ENCODE data around the gene IRF1.

Gene IRF1

DNA sequence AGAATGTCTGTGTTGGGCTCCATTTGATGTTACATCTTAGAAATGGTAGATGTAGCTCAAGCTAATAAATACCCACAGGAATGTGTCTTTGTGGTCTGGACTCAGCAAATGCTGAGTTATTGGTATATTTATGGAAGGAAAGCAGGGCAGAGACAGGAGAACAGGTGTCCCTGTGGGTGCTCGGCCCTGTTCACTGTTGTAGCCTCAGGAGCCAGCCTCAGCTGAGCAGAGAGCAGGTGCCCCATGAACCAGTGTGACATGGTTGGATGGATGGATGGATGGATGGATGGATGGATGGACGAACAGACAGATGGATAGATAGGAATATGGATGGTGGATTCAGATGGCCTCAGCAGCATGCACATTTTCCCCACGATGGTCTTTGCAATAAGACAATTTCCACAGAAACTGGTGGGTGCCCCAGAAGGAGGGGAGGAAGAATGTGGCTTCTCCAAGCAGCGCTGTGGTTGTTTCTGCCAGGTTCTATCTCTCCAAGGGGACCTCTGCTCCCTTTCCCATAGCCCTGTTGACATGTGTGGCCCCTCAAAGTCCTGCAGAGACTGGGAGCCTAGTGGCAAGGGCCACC, 8.2 kb upstream of the IRF1 start:
- H3K27ac ChIP-seq (ENCODE audit: low read depth, low read length), result peak overlapping the region; percentile 97
- no peaks in the 10 kb centered on the region for H3K27me3 ChIP-seq (ENCODE audit: control insufficient read depth, insufficient read depth, low read length)
- no peak overlapping the region for H3K9ac ChIP-seq (ENCODE audit: low read length)
- H3K4me1 ChIP-seq (ENCODE audit: control insufficient read depth, insufficient read depth, low read length), result peaks cover 18% of the 10 kb centered on the region
- H3K4me3 ChIP-seq (ENCODE audit: low read length), result no peak overlapping the region
- no peaks in the 10 kb centered on the region for H3K36me3 ChIP-seq (ENCODE audit: control insufficient read depth, insufficient read depth, low read length)

DNA sequence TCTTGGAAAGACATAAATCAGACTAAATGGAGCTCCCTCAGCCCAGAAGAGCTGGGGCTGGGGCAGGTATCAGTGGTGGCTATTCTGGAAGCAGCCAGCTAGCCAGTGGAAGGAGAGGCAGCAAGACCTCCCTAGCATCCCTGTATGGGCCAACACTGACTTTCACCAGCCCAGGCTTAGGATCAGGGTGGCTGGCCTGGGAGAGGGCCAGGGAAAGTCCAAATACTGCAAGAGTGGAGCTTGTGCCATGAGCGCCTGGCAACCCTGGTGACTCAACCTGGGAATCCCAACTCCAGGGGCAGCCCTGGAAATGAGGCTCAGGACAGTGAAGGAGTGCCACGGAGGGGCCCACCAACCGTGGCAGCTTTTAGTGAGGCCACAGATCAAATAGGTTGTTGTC, 7.6 kb upstream of the IRF1 start:
- Histone ChIP-seq H3K4me1 (ENCODE audit: control insufficient read depth, insufficient read depth, low read length) (peaks cover 18% of the 10 kb centered on the region), H3K27ac (ENCODE audit: low read depth, low read length) (peak overlapping the region; percentile 97), H3K27me3 (ENCODE audit: control insufficient read depth, insufficient read depth, low read length) (no peaks in the 10 kb centered on the region), H3K36me3 (ENCODE audit: control insufficient read depth, insufficient read depth, low read length) (no peaks in the 10 kb centered on the region), H3K9ac (ENCODE audit: low read length) (no peak overlapping the region), H3K4me3 (ENCODE audit: low read length) (no peak overlapping the region)

DNA sequence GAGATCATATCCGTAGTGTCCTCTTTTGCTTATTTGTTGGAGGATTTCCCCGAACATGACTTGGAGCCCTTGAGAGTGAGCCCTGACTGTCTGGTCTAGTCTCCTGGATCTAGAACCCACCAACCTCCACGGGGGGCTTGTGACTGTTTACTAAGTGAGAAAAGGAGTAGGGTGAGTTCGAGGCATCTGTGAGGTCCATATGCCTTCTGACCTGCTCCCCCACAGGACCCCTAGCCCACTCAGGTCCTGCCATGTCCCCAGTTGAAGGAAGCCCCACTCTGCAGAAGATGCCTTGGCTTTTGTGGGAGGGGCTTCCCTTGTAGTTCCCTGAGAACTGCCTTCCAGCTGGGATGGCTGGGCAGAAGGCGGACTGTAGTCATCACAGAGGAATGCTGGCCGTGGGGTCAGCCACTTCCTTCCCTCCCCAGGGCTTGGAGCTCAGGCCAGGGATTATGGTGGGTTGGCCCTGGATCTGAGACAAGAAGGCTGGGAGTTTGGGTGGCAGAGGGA, 7.0 kb upstream of the IRF1 start:
- Histone ChIP-seq H3K4me1 (ENCODE audit: control insufficient read depth, insufficient read depth, low read length) (peaks cover 18% of the 10 kb centered on the region), H3K27me3 (ENCODE audit: control insufficient read depth, insufficient read depth, low read length) (no peaks in the 10 kb centered on the region), H3K27ac (ENCODE audit: low read depth, low read length) (peak overlapping the region; percentile 97), H3K9ac (ENCODE audit: low read length) (no peak overlapping the region), H3K36me3 (ENCODE audit: control insufficient read depth, insufficient read depth, low read length) (no peaks in the 10 kb centered on the region), H3K4me3 (ENCODE audit: low read length) (peak overlapping the region; percentile 87)

DNA sequence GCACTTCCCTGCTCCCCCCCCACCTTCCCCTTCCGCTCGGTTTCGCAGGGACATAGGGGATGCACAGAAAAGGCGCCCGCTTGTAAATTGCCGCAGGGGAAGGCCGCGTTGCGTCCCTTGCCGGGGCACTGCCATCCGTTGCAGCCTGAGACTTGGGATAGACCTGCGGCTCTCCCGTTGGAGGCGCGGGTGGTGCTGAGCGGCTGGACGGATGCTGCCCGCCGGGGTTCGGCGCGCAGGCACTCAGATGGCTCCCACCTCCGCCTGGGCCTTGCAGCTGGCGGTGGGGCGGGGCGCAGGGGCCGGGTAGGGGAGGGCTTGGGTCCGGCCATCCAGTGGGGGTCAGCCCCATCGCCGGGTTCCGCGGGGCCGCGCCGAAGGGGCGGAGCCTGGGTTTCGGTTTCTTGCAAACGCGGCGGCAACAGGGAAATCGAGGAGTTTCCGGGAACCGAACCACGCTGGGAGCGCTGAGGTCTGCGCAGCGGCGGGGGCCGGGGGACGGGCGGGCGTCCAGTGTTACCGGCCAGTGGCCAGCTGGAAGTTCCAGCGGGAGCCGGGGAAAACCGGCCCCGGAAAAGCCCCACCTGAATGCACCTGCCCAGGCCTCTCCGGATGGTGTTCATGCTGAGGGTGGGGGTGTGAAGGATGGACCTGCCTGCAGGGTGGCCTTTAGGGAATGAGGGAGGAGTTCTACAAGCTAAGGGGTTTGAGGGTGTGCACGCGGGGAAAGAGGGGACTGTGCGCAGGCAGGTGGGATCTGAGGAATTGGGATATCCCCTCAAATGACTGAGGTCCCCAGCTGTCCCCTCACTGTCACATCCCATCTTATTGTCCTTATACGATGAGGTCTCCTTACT, 6.3 kb upstream of the IRF1 start:
- Histone ChIP-seq H3K27ac (ENCODE audit: low read depth, low read length) (peak overlapping the region; percentile 97), H3K9ac (ENCODE audit: low read length) (peak overlapping the region; percentile 78), H3K27me3 (ENCODE audit: control insufficient read depth, insufficient read depth, low read length) (no peaks in the 10 kb centered on the region), H3K4me3 (ENCODE audit: low read length) (peak overlapping the region; percentile 87), H3K4me1 (ENCODE audit: control insufficient read depth, insufficient read depth, low read length) (peaks cover 18% of the 10 kb centered on the region), H3K36me3 (ENCODE audit: control insufficient read depth, insufficient read depth, low read length) (no peaks in the 10 kb centered on the region)

DNA sequence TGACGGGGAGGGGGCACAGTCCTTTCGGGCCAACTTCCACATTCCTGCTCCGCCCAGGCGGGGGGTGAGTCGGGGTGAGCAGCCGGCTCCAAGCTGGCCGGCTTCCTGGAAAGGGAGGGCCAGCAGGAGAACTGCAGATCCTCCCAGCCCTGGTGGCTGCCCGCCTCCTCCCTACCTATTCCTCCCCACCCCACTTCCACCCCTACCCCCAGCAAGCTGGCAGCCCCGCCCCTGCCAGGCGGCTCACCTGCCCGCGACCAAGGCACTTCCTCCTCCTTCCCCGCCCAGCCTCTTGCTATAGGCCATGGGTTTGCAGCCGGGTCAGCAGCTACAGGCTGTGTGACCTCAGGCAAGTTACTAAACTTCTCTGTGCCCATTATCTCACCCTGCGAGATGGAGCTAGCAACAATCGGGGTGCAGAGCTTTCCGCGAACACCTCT, 5.6 kb upstream of the IRF1 start:
- Histone ChIP-seq H3K36me3 (ENCODE audit: control insufficient read depth, insufficient read depth, low read length) (no peaks in the 10 kb centered on the region), H3K27ac (ENCODE audit: low read depth, low read length) (peak overlapping the region; percentile 97), H3K27me3 (ENCODE audit: control insufficient read depth, insufficient read depth, low read length) (no peaks in the 10 kb centered on the region), H3K4me3 (ENCODE audit: low read length) (peak overlapping the region; percentile 87), H3K9ac (ENCODE audit: low read length) (peak overlapping the region; percentile 78), H3K4me1 (ENCODE audit: control insufficient read depth, insufficient read depth, low read length) (peaks cover 23% of the 10 kb centered on the region)

DNA sequence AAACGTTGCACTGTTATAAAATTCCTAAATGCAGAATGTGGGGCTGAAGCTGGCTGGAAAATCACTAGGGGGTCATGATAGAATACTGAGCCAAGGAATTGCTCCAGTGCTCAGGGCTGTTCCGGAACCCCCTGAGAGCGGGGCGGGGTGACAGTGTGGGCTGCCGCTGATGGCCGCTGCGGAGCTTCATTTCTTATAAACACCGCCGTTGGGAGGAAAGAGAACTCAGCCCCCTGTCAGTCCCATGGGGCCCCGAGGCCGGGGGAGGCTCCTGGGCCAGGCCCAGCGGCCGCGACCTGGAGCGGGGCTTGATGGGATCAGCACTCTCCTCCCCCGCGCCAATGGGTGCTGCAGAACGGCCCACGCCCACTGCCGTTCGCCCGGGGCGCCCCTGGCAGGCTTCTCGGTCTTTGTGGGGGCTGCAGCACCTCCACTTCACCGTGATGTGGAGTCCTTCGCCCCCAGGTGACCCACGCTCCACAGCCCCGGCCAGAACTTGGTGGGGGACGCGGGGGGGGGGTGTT, 5.2 kb upstream of the IRF1 start:
- H3K9ac ChIP-seq (ENCODE audit: low read length), result peak overlapping the region; percentile 24
- H3K4me1 ChIP-seq (ENCODE audit: control insufficient read depth, insufficient read depth, low read length), result peaks cover 25% of the 10 kb centered on the region
- peak overlapping the region; percentile 87 for H3K4me3 ChIP-seq (ENCODE audit: low read length)
- H3K27me3 ChIP-seq (ENCODE audit: control insufficient read depth, insufficient read depth, low read length), result no peaks in the 10 kb centered on the region
- no peaks in the 10 kb centered on the region for H3K36me3 ChIP-seq (ENCODE audit: control insufficient read depth, insufficient read depth, low read length)
- peak overlapping the region; percentile 97 for H3K27ac ChIP-seq (ENCODE audit: low read depth, low read length)

DNA sequence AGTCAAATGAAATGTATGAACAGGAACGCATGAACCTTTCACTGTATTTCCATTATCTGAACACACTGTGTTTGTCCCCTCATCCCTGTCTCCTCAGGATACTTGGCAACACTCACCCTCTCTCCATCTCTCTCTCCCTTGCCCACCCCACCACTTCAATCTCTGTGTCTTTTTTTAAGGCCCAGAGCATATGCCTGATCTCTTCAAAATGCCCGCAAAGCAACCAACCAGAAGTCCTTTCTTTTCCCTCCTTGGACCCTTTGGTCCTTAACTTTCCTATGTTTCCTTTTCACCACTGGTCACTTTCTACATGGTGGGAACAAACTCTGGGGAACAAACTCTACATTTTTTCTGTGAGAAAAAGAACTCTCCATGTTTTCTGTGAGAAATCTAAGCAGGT, 3.2 kb upstream of the IRF1 start:
- peaks cover 3% of the 10 kb centered on the region for H3K36me3 ChIP-seq (ENCODE audit: control insufficient read depth, insufficient read depth, low read length)
- H3K27ac ChIP-seq (ENCODE audit: low read depth, low read length), result peak overlapping the region; percentile 97
- peaks cover 28% of the 10 kb centered on the region for H3K4me1 ChIP-seq (ENCODE audit: control insufficient read depth, insufficient read depth, low read length)
- no peak overlapping the region for H3K4me3 ChIP-seq (ENCODE audit: low read length)
- no peaks in the 10 kb centered on the region for H3K27me3 ChIP-seq (ENCODE audit: control insufficient read depth, insufficient read depth, low read length)
- no peak overlapping the region for H3K9ac ChIP-seq (ENCODE audit: low read length)

DNA sequence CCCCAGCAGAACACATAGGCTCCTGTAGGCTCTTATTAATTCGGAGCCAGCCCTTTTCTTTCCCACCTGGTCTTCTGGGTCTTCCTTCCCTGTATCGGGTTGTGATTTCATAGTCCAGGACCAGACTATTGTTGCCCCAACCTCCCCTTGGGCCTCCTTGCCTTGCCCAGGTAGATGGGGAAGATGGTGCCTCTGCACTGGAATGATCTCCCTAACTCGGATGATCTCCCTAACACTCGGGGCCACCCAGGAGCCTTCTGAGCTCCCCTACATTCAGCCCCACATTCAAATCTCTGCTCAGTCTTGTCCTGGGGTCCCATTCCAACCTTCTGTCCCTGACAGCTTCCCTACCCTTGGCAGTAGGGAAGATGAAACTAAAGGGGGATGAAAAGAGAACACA, 2.7 kb upstream of the IRF1 start:
- Histone ChIP-seq H3K9ac (ENCODE audit: low read length) (no peak overlapping the region), H3K27ac (ENCODE audit: low read depth, low read length) (peak overlapping the region; percentile 35), H3K27me3 (ENCODE audit: control insufficient read depth, insufficient read depth, low read length) (no peaks in the 10 kb centered on the region), H3K36me3 (ENCODE audit: control insufficient read depth, insufficient read depth, low read length) (peaks cover 5% of the 10 kb centered on the region), H3K4me1 (ENCODE audit: control insufficient read depth, insufficient read depth, low read length) (peaks cover 33% of the 10 kb centered on the region), H3K4me3 (ENCODE audit: low read length) (no peak overlapping the region)

DNA sequence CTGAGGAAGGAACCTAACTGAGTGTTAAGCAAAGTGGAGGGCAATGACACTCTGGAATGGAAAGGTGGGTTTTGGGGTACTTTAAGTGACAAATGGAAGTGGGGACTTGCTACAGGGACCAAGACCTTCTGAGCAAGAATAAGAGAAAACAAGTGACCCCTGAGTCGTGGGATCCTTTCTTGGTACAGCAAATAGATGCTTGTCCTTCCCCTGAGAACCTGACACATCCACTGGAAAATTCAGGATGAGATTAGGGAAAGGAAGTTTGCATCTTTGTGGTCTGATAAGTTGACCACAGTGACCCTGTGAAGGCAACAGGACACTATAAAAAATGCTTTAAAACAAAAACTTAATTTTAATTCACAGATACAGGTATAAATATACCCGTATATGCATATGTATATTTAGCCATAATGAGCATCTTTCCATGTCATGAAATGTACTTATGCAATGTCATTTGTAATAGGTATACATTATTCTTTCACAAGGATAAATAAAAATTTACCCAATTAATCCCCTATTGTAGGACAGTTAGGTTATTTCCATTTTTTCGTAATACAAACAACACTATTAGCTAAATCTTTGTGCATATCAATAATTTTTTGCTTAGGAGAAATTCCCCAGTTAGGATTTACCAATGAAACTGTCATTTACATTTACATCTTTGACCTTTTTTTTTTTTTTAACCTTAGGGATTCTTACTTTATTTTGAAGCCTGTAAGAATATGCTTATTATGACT, 2.0 kb upstream of the IRF1 start:
- peaks cover 33% of the 10 kb centered on the region for H3K4me1 ChIP-seq (ENCODE audit: control insufficient read depth, insufficient read depth, low read length)
- H3K9ac ChIP-seq (ENCODE audit: low read length), result no peak overlapping the region
- peaks cover 8% of the 10 kb centered on the region for H3K36me3 ChIP-seq (ENCODE audit: control insufficient read depth, insufficient read depth, low read length)
- no peaks in the 10 kb centered on the region for H3K27me3 ChIP-seq (ENCODE audit: control insufficient read depth, insufficient read depth, low read length)
- H3K4me3 ChIP-seq (ENCODE audit: low read length), result no peak overlapping the region
- H3K27ac ChIP-seq (ENCODE audit: low read depth, low read length), result no peak overlapping the region

DNA sequence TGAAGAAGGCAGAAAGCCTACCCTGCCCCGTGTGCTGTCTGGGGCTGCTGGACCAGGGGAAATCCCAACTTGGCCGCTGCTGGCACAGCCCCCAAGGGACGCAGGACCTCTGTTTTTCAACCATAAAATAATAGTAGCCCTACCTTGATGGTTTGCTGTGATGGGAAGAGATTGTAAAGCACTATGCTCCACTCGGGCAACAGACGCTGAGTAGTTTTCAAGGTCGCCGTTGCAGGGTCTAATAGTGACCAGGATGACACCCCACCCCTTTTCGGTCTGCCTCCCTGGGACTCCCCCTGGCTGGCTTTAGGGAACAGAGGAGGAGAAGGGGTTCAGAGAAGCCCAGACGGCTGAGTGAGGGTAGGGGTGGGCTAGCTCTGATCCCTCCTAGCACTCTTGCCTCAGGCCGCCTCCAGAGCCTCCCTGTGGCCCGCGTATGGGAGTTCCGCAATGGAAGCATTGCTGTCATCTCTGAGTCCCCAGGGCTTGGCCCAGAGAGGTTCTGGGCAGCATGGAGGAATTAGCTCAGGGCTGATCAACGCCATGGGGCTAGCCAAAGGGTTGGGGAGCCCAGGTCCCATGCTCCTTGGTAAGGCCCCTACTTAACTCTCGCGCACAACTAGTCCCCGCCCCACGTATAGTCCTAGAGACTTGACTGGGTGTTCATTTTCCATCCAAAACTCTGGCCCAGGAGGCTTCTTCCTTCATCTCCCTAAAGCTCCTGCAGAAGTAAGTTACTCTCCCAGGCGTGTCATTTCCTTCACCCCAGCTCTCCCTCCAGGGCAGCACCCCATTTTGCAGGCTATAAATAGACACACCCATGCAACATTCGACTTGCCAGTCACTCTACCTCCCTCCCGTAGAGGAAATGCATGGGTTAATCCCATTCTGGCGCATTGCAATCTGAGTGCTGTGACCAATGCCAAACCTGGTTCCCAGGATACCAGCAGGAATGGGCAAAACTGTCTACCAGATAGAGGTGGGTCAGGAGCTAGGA, 1.1 kb upstream of the IRF1 start:
- Histone ChIP-seq H3K36me3 (ENCODE audit: control insufficient read depth, insufficient read depth, low read length) (peaks cover 16% of the 10 kb centered on the region), H3K27me3 (ENCODE audit: control insufficient read depth, insufficient read depth, low read length) (no peaks in the 10 kb centered on the region), H3K4me1 (ENCODE audit: control insufficient read depth, insufficient read depth, low read length) (peaks cover 28% of the 10 kb centered on the region), H3K4me3 (ENCODE audit: low read length) (peak overlapping the region; percentile 68), H3K9ac (ENCODE audit: low read length) (peak overlapping the region; percentile 74), H3K27ac (ENCODE audit: low read depth, low read length) (peak overlapping the region; percentile 91)

DNA sequence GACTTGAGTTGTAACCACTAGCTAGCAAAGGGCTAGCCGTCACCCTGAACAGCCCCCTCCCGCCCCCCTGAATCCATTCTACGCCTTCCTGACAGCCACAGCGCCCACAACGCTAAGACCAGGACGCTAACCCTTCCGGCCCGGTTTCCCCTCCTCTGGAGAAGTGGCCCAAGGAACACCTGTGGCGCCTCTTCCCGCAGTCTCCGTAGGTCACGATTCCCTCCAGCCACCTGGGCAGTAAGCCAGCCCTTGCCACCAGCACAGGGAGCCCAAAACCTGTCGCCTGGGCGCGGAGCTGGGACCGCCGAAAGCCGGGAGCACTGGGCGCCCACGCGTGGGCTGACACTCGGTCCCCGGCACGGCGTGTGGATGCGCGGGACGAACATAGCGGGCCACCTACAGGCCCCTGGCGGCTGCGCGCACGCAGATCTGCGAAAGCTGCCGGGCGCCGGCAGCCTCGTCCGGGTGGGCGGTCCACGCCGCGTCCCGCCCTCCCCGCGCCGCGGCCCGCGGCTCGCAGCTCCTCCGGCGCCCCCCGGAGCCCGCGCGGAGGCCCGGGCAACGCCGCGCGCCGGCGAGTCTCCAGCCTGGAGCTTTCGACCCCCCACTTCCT, 596 bp downstream of the IRF1 start:
- peaks cover 20% of the 10 kb centered on the region for H3K4me1 ChIP-seq (ENCODE audit: control insufficient read depth, insufficient read depth, low read length)
- H3K9ac ChIP-seq (ENCODE audit: low read length), result peak overlapping the region; percentile 91
- peaks cover 32% of the 10 kb centered on the region for H3K36me3 ChIP-seq (ENCODE audit: control insufficient read depth, insufficient read depth, low read length)
- peak overlapping the region; percentile 91 for H3K4me3 ChIP-seq (ENCODE audit: low read length)
- no peaks in the 10 kb centered on the region for H3K27me3 ChIP-seq (ENCODE audit: control insufficient read depth, insufficient read depth, low read length)
- peak overlapping the region; percentile 97 for H3K27ac ChIP-seq (ENCODE audit: low read depth, low read length)

Measured in rectal smooth muscle tissue (tissue), 1 donor.